ENCODE results near the gene SESN1.

The SESN1 gene

DNA sequence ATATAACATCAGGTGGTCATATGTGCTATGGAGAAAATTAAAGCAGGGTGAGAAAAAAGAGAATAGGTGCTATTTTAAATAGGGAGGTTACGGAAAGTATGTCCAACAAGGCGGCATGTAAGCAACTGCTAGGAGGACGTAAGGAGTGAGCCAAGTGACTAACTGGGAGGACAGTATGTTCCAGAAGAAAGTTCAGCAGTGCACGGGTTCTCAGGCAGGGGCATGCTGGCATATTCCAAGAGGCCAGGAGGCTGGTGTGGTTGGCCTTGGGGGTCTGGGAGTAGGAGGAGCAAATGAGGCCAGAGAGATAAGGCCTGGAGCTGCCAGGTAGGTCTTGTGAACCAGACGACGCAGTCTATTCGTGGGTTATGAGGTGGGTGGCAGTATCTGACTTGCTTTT, 134.0 kb downstream of the SESN1 start:
- TF ChIP-seq, protein P1, sequence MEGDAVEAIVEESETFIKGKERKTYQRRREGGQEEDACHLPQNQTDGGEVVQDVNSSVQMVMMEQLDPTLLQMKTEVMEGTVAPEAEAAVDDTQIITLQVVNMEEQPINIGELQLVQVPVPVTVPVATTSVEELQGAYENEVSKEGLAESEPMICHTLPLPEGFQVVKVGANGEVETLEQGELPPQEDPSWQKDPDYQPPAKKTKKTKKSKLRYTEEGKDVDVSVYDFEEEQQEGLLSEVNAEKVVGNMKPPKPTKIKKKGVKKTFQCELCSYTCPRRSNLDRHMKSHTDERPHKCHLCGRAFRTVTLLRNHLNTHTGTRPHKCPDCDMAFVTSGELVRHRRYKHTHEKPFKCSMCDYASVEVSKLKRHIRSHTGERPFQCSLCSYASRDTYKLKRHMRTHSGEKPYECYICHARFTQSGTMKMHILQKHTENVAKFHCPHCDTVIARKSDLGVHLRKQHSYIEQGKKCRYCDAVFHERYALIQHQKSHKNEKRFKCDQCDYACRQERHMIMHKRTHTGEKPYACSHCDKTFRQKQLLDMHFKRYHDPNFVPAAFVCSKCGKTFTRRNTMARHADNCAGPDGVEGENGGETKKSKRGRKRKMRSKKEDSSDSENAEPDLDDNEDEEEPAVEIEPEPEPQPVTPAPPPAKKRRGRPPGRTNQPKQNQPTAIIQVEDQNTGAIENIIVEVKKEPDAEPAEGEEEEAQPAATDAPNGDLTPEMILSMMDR (IDR thresholded peaks at IDR 0.05; ENCODE audit: extremely low read depth, missing control alignments), result no peak
- no peak for DNase-seq (ENCODE audit: low spot score)

DNA sequence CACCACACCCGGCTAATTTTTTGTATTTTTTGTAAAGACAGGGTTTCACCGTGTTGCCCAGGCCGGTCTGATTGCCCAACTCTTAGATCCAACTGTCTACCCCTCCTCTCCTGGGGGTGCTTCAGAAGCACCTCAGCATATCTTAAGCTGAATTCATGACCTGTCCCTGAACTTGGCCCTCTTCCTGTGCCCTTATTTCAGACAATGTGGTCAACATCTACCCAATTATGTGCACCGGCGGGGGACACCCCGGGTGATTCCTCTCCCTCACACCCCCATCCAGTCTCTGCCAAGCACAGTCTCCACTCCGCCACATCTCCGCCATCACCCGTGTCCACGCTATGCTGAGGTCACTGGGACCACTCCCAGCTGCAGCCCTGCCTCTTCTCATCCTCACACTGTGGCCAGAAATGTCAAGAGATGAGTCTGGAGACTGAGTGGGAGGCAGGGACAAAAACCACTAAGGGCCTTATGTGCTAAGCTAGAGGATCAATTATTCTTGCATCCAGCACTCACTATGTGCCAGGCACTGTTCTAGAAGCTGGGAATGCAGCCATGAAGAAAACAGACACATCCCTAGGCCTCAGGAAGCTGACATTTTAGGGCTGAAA, 134.6 kb downstream of the SESN1 start:
- no peak for DNase-seq (ENCODE audit: low spot score)

DNA sequence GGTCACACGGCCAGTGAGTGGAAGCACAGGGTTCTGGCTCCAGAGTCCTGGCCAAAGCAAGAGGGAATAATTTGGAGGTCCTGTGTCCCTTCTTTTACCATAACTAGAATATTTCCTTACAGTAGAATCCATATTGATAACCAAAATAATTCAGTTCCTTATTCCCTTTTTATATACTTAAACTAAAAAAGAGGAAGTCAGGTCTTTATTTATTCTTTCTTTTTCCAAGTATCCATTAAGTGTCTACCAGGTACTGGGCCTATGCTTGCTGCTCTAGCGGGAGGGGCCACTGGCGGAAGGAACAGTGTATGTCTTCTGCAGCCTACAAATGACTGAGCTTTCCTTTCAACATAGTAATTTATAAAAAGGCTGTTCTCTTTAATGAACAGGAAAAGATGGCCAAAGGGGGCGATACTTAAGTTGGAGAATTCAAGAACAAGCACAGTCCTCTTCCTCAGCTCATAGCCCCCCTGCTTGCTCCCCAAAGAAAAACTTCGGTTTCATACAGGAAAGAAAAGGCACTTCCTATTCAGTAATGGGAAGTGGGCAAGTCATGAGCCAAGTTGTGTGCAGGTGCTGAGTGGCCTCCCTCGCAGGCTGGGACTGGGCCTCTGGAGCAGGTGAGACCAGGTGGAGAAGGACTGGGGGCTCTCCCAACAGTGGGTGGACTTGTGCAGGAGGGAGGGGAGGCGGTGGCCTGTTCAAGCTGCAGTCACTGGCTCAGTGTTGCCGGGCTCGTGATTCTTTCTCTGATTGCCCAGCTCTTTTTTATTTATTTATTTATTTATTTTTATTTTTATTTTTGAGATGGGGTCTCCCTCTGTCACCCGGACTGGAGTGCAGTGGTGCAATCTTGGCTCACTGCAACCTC, 135.5 kb downstream of the SESN1 start:
- TF ChIP-seq, protein P1 (IDR thresholded peaks at IDR 0.05; ENCODE audit: extremely low read depth, missing control alignments), result no peak
- DNase-seq (ENCODE audit: low spot score), result no peak

More for the DNA sequence above, 134.6 kb downstream of the SESN1 start:
- TF ChIP-seq, protein P1 (IDR thresholded peaks at IDR 0.05; ENCODE audit: extremely low read depth, missing control alignments), result no peak

DNA sequence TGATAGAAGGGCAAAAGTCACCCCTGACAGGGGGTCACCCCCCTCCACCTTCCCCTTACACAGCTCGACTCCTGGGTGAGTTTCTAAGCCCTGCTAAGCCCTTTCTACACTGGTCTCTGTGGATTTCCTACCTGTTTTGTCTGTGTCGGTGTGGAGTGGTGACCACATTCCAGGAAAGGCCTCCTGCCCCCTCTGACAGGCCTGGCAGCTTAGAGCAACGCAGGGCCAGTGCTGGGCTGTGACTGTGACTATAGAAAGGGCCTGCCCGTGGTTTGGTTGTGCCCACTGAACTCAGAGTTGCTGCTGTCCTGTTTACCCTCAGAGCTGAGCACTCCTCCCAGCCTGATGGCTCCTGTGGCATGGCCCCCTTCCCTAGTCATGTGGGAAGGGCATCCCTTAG, 137.4 kb downstream of the SESN1 start:
- TF ChIP-seq, protein P1 (IDR thresholded peaks at IDR 0.05; ENCODE audit: extremely low read depth, missing control alignments), result no peak
- DNase-seq (ENCODE audit: low spot score), result no peak

DNA sequence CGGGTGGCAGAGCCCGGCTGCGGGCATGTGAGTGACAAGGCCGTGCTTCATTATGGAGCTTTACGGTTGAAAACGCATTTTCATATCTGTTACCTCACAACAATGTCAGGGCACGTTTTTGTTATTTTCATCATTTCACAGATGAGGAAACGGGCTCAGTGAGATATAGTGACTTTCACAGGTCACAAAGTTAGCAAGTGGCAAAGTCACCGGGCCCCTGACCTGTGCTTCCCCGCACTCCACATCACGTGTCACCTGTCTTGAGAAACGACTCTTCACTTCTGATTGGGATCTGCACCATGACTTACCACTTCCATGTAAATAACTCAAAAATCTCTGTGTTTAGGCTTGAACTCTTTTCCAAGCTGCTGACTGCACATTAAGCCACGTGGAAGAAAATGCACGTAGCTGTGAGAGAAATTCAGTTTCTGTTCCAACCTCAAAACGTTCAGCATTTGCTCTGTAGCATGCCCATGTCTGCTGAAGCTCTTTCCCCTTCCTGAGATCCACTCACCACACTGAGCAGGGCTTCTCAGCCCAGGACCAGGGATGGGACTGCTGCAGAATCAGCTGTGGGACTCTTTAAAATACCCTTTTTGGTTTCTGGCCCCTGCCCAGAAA, 139.2 kb downstream of the SESN1 start:
- DNase-seq (ENCODE audit: low spot score), result no peak
- TF ChIP-seq, protein P1 (IDR thresholded peaks at IDR 0.05; ENCODE audit: extremely low read depth, missing control alignments), result no peak

DNA sequence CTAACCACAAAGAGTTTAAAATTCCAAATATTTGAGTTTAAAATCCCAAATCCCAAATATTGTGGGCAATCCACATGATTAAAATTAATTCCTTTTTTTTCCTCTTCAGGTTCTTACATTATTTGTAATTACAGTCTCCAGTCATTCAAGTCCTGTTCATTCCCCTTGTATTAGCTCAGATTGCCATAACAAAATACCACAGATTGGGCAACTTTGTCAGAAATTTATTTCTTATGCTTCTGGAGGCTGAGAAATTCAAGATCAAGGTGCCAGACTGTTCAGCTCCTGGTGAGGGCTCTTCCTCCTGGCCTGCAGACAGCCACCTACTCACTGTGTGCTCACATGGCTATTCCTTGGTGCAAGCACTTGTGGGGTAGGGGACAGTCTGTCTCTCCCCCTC, 141.0 kb downstream of the SESN1 start:
- TF ChIP-seq, protein P1 (IDR thresholded peaks at IDR 0.05; ENCODE audit: extremely low read depth, missing control alignments), result no peak
- no peak for DNase-seq (ENCODE audit: low spot score)

All from GM20000 (cell line).